ENCODE results near the gene MPHOSPH6.

- TF ChIP-seq POLR2A (IDR thresholded peaks at IDR 0.05; ENCODE audit: low read depth, low read length) (no peak), SMC3 (IDR thresholded peaks at IDR 0.05; ENCODE audit: low read depth, low read length) (no peak), RFX5 (IDR thresholded peaks at IDR 0.05; ENCODE audit: low read depth, low read length) (no peak)
- TF ChIP-seq, protein P1, sequence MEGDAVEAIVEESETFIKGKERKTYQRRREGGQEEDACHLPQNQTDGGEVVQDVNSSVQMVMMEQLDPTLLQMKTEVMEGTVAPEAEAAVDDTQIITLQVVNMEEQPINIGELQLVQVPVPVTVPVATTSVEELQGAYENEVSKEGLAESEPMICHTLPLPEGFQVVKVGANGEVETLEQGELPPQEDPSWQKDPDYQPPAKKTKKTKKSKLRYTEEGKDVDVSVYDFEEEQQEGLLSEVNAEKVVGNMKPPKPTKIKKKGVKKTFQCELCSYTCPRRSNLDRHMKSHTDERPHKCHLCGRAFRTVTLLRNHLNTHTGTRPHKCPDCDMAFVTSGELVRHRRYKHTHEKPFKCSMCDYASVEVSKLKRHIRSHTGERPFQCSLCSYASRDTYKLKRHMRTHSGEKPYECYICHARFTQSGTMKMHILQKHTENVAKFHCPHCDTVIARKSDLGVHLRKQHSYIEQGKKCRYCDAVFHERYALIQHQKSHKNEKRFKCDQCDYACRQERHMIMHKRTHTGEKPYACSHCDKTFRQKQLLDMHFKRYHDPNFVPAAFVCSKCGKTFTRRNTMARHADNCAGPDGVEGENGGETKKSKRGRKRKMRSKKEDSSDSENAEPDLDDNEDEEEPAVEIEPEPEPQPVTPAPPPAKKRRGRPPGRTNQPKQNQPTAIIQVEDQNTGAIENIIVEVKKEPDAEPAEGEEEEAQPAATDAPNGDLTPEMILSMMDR (conservative IDR thresholded peaks at IDR 0.05; ENCODE audit: low read depth, low read length): no peak
- TF ChIP-seq, protein P2, sequence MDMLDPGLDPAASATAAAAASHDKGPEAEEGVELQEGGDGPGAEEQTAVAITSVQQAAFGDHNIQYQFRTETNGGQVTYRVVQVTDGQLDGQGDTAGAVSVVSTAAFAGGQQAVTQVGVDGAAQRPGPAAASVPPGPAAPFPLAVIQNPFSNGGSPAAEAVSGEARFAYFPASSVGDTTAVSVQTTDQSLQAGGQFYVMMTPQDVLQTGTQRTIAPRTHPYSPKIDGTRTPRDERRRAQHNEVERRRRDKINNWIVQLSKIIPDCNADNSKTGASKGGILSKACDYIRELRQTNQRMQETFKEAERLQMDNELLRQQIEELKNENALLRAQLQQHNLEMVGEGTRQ (IDR thresholded peaks at IDR 0.05; ENCODE audit: low read depth, low read length): no peak
These were observed 20.4 kb upstream of the MPHOSPH6 start for GRCh38 chr16:82190386-82190785.

Data from IMR-90 (cell line).